T-cell (primary cell): ENCODE data around the gene TCF7L2. TPM values are rescaled to one million over a fixed set of nuclear protein-coding genes. Genes with fewer than 3 reads are reported as not detected.

Experiments
- ATAC-seq, 4 experiments: fragments of 200-7000 bp in 3 of 4; fragments of 150-1000 bp in 1 of 4; cut with Tn5 transposase; replicated peaks in 1 of 4; 1 replicate in 3 of 4; 2 replicates in 1 of 4; pipeline ENCODE4 v1.10.0; 2021; ENCODE audit warnings: moderate library complexity in 3 of 4, mild to moderate bottlenecking in 2 of 4, moderate number of reproducible peaks in 1 of 4
- CTCF ChIA-PET, 2 donors: fragments of 300-600 bp; sonication (Branson Sonifier 250); formaldehyde crosslinking; loops; one replicate each; lab custom pipeline; 2022; ENCODE audit warnings: antibody characterized with exemption in 2 of 2; lab: Charles Lee
- POLR2A ChIA-PET, 2 donors: fragments of 300-600 bp; sonication (Branson Sonifier 250); formaldehyde crosslinking; loops; one replicate each; lab custom pipeline; 2022; ENCODE audit warnings: antibody characterized with exemption in 2 of 2; lab: Charles Lee
- DNase-seq, 35 experiments: peaks; one replicate each; pipeline versions ENCODE4 v3.0.0 to v3.0.0-alpha.2; 2013 to 2023
- H3K27ac ChIP-seq: one replicate; pipeline ENCODE4 v1.5.1; 2013; ENCODE audit warnings: low read length
- H3K27me3 ChIP-seq, 2 experiments: replicated peaks in 1 of 2; 1 replicate in 1 of 2; 2 replicates in 1 of 2; pipeline versions ENCODE4 v1.6.1 to v1.7.0; 2013; ENCODE audit warnings: low read length in 1 of 2, mixed read lengths in 1 of 2; ENCODE audit not compliant: control insufficient read depth in 2 of 2, insufficient read depth in 2 of 2; ENCODE audit errors: extremely low read depth in 1 of 2
- H3K36me3 ChIP-seq, 2 donors: 1 replicate in 1 of 2; 2 replicates in 1 of 2; pipeline versions ENCODE4 v1.6.1 to v1.7.0; 2013; ENCODE audit warnings: low read length in 1 of 2; ENCODE audit not compliant: control insufficient read depth in 2 of 2, insufficient read depth in 1 of 2; ENCODE audit errors: extremely low read depth in 1 of 2
- H3K4me1 ChIP-seq, 2 experiments: 1 replicate in 1 of 2; 2 replicates in 1 of 2; pipeline versions ENCODE4 v1.6.1 to v1.7.0; 2013; ENCODE audit warnings: low read length in 2 of 2, mixed read lengths in 1 of 2; ENCODE audit not compliant: insufficient read depth in 2 of 2, control insufficient read depth in 1 of 2; ENCODE audit errors: extremely low read depth in 1 of 2
- H3K4me3 ChIP-seq, 2 donors: 1 replicate in 1 of 2; 2 replicates in 1 of 2; pipeline versions ENCODE4 v1.5.1 to v1.7.0; 2013; ENCODE audit warnings: mild to moderate bottlenecking in 2 of 2, low read length in 1 of 2, moderate library complexity in 1 of 2; ENCODE audit not compliant: control insufficient read depth in 1 of 2; ENCODE audit errors: extremely low read depth in 1 of 2
- H3K9me3 ChIP-seq: 2 replicates; pipeline ENCODE4 v1.7.0; 2013
- H3K27ac Mint-ChIP-seq, 2 donors: one replicate each; pipeline ENCODE4 v1.8.0; 2020 to 2021; ENCODE audit warnings: mild to moderate bottlenecking in 2 of 2, mixed read lengths in 2 of 2
- H3K27me3 Mint-ChIP-seq, 2 donors: one replicate each; pipeline ENCODE4 v1.8.0; 2021 to 2022; ENCODE audit warnings: mixed read lengths in 2 of 2
- H3K36me3 Mint-ChIP-seq: one replicate; pipeline ENCODE4 v1.8.0; 2021; ENCODE audit warnings: mixed read lengths
- H3K4me1 Mint-ChIP-seq, 3 donors: one replicate each; pipeline ENCODE4 v1.8.0; 2020 to 2022; ENCODE audit warnings: mixed read lengths in 3 of 3, mild to moderate bottlenecking in 1 of 3
- H3K4me3 Mint-ChIP-seq, 3 donors: one replicate each; pipeline ENCODE4 v1.8.0; 2020 to 2022; ENCODE audit warnings: mild to moderate bottlenecking in 3 of 3, mixed read lengths in 3 of 3, moderate library complexity in 3 of 3
- H3K9me3 Mint-ChIP-seq, 3 donors: one replicate each; pipeline ENCODE4 v1.8.0; 2020 to 2022; ENCODE audit warnings: mixed read lengths in 3 of 3
- WGBS: methylation state at CpG from one replicate; pipeline ENCODE4 v1.1.5; 2013; ENCODE audit warnings: missing lambda C conversion rate; ENCODE audit not compliant: insufficient coverage; 5-methylcytosine and 5-hydroxymethylcytosine counted together
- total RNA-seq, 35 experiments: library from RNA in 6 of 35; stranded (reverse) in 6 of 35; fragments of 120-200 nt in 1 of 35; gene quantifications; one replicate each; pipeline versions ENCODE4 v1.2.1 to v1.2.4 and lab custom pipeline; 2013 to 2026

Gene TCF7L2
- total RNA-seq, 5 donors from 2014 or later (not counting 1 experiment from before 2014, with no cell fraction given): 2.6 to 6.2 (median 3.3) TPM

DNA sequence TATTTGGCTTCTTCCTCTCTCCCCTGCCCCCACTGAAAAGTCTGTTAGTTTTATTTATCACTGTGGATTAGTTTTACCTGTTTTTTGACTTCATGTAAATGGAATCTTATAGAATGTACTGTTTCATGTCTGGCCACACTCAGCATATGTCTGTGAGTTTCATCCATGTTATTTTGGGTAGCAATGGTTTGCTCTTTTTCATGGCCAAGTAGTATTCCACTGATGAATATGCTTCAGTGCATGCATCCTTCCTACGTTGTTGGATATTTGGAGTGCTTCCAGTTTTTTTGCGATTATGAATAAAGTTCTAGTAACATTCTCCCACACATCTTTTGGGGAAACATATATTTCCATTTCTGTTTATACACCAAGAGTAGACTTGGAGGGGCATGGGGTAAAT, 19.1 kb downstream of the TCF7L2 start:
- DNase-seq (no peak), ATAC-seq (no peak)
- Histone ChIP-seq H3K27ac (no peak overlapping the region), H3K4me1 (no peaks in the 10 kb centered on the region), H3K27me3 (no peaks in the 10 kb centered on the region), H3K36me3 (no peaks in the 10 kb centered on the region), H3K9me3 (no peaks in the 10 kb centered on the region), H3K4me3 (no peak overlapping the region)
- no peaks in the 10 kb centered on the region for H3K9me3 Mint-ChIP-seq
- no peaks in the 10 kb centered on the region for H3K4me1 Mint-ChIP-seq
- H3K27me3 Mint-ChIP-seq: peaks cover 0 to 3% of the 10 kb centered on the region in 2 donors
- H3K36me3 Mint-ChIP-seq: no peaks in the 10 kb centered on the region
- H3K27ac Mint-ChIP-seq: no peak overlapping the region
- H3K4me3 Mint-ChIP-seq: no peak overlapping the region
- POLR2A ChIA-PET: interaction anchor here in 1 of 2 donors (0.5 kb wide), 1 partner anchor 15 kb away, joined by 25 read pairs; no protein-coding TSS in a partner anchor
- no CpG with 5 or more reads among the region's 2 CpGs for whole genome bisulfite sequencing
- CTCF ChIA-PET: no interaction called here

DNA sequence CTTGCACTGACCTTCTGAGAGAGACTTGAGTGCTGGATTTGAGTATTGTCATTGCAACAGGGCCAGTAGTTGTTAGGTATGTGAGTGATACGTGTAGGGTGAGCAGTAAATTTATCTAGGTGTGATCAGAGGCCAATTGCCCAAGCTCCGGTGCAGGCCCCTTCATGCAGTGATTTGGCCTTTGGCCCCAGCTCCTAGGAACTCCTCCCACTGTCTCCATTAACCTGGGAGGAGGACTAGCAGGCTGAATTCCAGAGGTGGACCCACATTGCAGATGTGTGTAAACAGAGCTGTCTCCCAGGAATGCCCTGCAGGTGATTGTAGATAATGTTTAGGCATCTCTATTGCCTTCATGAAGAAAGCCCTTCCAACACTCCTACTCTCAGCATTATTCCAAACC, 19.5 kb downstream of the TCF7L2 start:
- no peaks in the 10 kb centered on the region for H3K36me3 Mint-ChIP-seq
- H3K9me3 Mint-ChIP-seq: no peaks in the 10 kb centered on the region
- H3K4me1 Mint-ChIP-seq: no peaks in the 10 kb centered on the region
- H3K4me3 ChIP-seq: no peak overlapping the region
- no peaks in the 10 kb centered on the region for H3K36me3 ChIP-seq
- DNase-seq: no peak
- ChIA-PET CTCF (no interaction called here), POLR2A (interaction anchor here in 1 of 2 donors (0.5 kb wide), 1 partner anchor 15 kb away, joined by 25 read pairs; no protein-coding TSS in a partner anchor)
- WGBS: no CpG with 5 or more reads among the region's 2 CpGs
- no peak overlapping the region for H3K27ac ChIP-seq
- H3K27me3 Mint-ChIP-seq: peaks cover 0 to 3% of the 10 kb centered on the region in 2 donors
- no peaks in the 10 kb centered on the region for H3K27me3 ChIP-seq
- H3K4me1 ChIP-seq: no peaks in the 10 kb centered on the region
- H3K4me3 Mint-ChIP-seq: no peak overlapping the region
- no peak overlapping the region for H3K27ac Mint-ChIP-seq
- no peaks in the 10 kb centered on the region for H3K9me3 ChIP-seq
- ATAC-seq: no peak

DNA sequence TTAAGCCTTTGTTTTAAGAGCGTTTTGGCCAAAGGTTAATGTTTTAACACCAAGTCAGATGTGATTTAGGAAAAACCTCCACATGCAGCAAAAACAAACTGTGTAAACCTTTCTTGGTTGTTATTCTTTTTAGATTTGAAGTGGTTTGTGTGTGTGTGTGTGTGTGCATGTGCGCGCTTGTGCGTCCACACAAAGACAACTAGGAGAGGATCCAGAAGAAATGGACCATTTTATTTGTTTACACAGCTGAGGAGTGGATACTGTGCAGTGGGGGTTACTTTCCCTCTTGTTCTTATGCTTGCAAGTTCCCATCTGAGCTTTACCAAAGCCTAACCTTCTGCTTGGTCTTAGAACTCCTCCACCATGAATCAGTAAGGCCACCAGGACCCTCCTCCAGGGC, 20.0 kb downstream of the TCF7L2 start:
- ATAC-seq: no peak
- H3K27me3 Mint-ChIP-seq: peaks cover 0 to 3% of the 10 kb centered on the region in 2 donors
- no peaks in the 10 kb centered on the region for H3K36me3 ChIP-seq

DNA sequence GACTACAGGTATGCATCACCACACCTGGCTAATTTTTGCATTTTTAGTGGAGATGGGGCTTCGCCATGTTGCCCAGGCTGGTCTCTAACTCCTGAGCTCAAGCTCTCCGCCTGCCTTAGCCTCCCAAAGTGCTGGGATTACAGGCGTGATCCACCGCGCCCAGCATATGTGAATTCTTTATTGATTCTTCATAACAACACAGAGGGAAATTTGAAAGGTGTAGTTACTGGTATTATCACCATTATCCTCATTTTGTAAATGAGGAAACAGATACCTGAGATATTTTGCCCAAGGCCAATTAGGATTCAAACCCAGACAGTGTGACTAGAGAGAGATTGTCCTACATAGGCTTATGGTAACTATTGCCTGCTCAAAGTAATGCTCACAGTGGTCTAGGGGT, 22.6 kb downstream of the TCF7L2 start:
- Mint-ChIP-seq H3K27ac (no peak overlapping the region), H3K27me3 (peaks cover 9 to 15% of the 10 kb centered on the region in 2 donors), H3K9me3 (no peaks in the 10 kb centered on the region), H3K36me3 (peaks cover 6% of the 10 kb centered on the region), H3K4me1 (no peaks in the 10 kb centered on the region), H3K4me3 (no peak overlapping the region)
- no peaks in the 10 kb centered on the region for H3K36me3 ChIP-seq
- no peaks in the 10 kb centered on the region for H3K4me1 ChIP-seq
- DNase-seq (no peak), ATAC-seq (no peak)
- ChIA-PET CTCF (no interaction called here), POLR2A (no interaction called here)
- H3K27me3 ChIP-seq: no peaks in the 10 kb centered on the region
- no peak overlapping the region for H3K27ac ChIP-seq
- H3K9me3 ChIP-seq: no peaks in the 10 kb centered on the region
- WGBS: no CpG with 5 or more reads among the region's 5 CpGs
- H3K4me3 ChIP-seq: no peak overlapping the region

More for the DNA sequence above, 20.0 kb downstream of the TCF7L2 start:
- no peaks in the 10 kb centered on the region for H3K4me1 Mint-ChIP-seq
- POLR2A ChIA-PET: no interaction called here
- no peaks in the 10 kb centered on the region for H3K9me3 Mint-ChIP-seq
- DNase-seq: no peak
- Histone ChIP-seq H3K4me1 (no peaks in the 10 kb centered on the region), H3K9me3 (no peaks in the 10 kb centered on the region), H3K27ac (no peak overlapping the region), H3K4me3 (no peak overlapping the region), H3K27me3 (no peaks in the 10 kb centered on the region)
- no CpG with 5 or more reads among the region's 4 CpGs for WGBS
- CTCF ChIA-PET: no interaction called here
- no peak overlapping the region for H3K4me3 Mint-ChIP-seq
- no peaks in the 10 kb centered on the region for H3K36me3 Mint-ChIP-seq
- H3K27ac Mint-ChIP-seq: no peak overlapping the region

DNA sequence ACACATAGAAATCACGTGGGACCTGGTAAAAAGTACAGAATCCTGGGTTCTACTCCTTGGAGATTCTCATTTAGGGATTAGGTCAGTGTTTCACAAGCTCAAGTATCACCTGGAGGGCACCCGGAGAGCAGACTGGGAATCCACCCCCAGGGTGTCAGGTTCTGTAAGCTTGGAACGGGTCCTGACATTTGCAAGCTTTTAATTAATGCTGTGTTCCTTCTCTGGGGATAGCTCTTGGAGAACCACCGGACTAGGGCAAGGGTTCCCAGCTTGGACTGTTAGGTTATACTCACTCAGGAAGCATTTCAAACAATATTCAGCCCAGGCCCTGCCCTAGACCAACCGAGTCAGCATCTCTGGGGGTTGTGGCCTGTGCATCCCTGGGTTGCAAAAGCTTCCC, 23.0 kb downstream of the TCF7L2 start:
- Mint-ChIP-seq H3K4me1 (no peaks in the 10 kb centered on the region), H3K27ac (no peak overlapping the region), H3K36me3 (peaks cover 8% of the 10 kb centered on the region), H3K27me3 (peaks cover 10 to 19% of the 10 kb centered on the region in 2 donors), H3K9me3 (no peaks in the 10 kb centered on the region), H3K4me3 (no peak overlapping the region)
- Histone ChIP-seq H3K9me3 (no peaks in the 10 kb centered on the region), H3K27ac (no peak overlapping the region), H3K4me1 (no peaks in the 10 kb centered on the region), H3K27me3 (no peaks in the 10 kb centered on the region), H3K4me3 (no peak overlapping the region), H3K36me3 (no peaks in the 10 kb centered on the region)
- DNase-seq: no peak
- POLR2A ChIA-PET: no interaction called here
- CTCF ChIA-PET: no interaction called here
- WGBS: 86% methylated on average over 2 of the region's 5 CpGs
- ATAC-seq: no peak

DNA sequence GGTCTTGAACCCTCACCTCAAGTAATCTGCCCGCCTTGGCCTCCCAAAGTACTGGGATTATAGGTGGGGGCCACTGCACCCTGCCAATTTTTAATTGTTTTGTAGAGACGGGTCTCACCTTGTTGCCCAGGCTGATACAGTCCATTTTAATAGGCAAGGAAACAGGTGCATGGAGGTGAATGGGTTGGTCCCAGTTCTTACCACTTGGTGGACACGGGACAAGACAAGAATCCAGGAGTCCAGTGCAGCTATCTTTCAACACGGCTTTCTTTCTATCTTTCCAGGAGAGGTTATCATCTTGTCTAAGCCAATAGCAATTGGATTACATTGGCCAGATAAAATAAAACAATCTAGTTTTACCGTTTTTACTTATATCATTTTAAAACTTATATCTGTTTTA, 23.8 kb downstream of the TCF7L2 start:
- no peak overlapping the region for H3K4me3 ChIP-seq
- H3K27ac ChIP-seq: no peak overlapping the region
- H3K4me1 Mint-ChIP-seq: no peaks in the 10 kb centered on the region
- no peaks in the 10 kb centered on the region for H3K9me3 Mint-ChIP-seq
- H3K27me3 ChIP-seq: no peaks in the 10 kb centered on the region
- WGBS: no CpG with 5 or more reads among the region's 5 CpGs
- DNase-seq (no peak), ATAC-seq (no peak)
- H3K4me1 ChIP-seq: no peaks in the 10 kb centered on the region
- no peak overlapping the region for H3K27ac Mint-ChIP-seq
- H3K4me3 Mint-ChIP-seq: no peak overlapping the region
- no peaks in the 10 kb centered on the region for H3K36me3 ChIP-seq
- ChIA-PET CTCF (no interaction called here), POLR2A (no interaction called here)
- H3K9me3 ChIP-seq: no peaks in the 10 kb centered on the region
- H3K27me3 Mint-ChIP-seq: peaks cover 10 to 21% of the 10 kb centered on the region in 2 donors
- peaks cover 8% of the 10 kb centered on the region for H3K36me3 Mint-ChIP-seq

DNA sequence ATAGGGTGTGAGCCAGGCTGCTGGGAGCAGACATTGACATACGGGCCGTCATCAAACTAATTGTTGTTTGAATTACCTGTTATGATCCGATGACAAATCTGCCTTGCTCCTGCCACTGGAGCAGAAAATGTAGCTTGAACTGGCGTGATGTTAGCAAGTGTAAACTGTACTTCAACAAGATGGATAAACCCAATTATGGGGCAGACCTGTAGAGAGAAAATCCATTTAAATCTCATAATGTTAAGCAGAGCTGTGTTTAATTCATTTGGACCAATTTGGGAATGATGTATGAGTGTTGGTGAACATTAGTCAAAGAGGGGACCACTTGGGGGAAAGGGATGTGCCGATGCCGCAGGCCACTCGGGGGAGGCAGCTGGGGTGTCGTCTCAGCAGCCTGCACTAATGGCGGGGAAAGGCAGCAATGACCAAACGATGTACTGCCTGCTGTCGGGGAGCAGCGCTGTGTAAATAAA, 27.4 kb downstream of the TCF7L2 start:
- Histone ChIP-seq H3K4me1 (peaks cover 6% of the 10 kb centered on the region in 2 experiments), H3K36me3 (no peaks in the 10 kb centered on the region), H3K27ac (no peak overlapping the region), H3K9me3 (no peaks in the 10 kb centered on the region), H3K27me3 (no peaks in the 10 kb centered on the region), H3K4me3 (no peak overlapping the region)
- H3K4me1 Mint-ChIP-seq: peaks cover 11 to 15% (median 11%) of the 10 kb centered on the region in 3 donors
- DNase-seq: no peak
- ChIA-PET POLR2A (no interaction called here), CTCF (no interaction called here)
- no peak for ATAC-seq
- peaks cover 22 to 37% of the 10 kb centered on the region in 2 donors for H3K27me3 Mint-ChIP-seq
- H3K36me3 Mint-ChIP-seq: peaks cover 8% of the 10 kb centered on the region
- no peaks in the 10 kb centered on the region for H3K9me3 Mint-ChIP-seq
- no peak overlapping the region for H3K27ac Mint-ChIP-seq
- 97% methylated on average over 9 of the region's 12 CpGs for WGBS
- H3K4me3 Mint-ChIP-seq: no peak overlapping the region
